ENCODE data around the gene SNX8.

The SNX8 gene

DNA sequence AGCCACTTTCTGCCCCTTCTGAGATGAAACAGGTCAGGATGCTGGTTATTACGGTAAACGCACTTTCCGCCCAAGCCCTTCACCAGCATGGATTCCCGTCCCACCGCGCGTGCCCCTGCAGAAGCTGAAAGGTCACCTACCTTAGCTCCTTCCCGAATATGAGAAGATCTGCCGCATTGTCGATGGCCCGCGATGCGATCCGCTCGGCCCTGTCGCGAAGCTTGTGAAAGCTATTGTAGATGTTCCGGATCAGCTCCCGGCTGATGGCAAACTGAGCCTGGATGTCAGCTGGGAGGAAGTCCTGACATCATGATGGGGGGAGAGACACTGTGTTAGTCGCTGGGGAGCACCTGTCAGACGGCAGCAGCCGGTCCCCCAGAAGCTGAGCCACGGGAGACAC is 50.1 kb downstream of the SNX8 start:
- Histone ChIP-seq H4K20me1 (ENCODE audit: control insufficient read depth, insufficient read depth, low read depth, low read length) (no peaks in the 10 kb centered on the region), H3F3A (ENCODE audit: control insufficient read depth, insufficient read depth) (no peaks in the 10 kb centered on the region; the same call in 1 of the 2 replicates), H3K27me3 (ENCODE audit: control insufficient read depth, low read length) (no peaks in the 10 kb centered on the region), H3K9me2 (replicated peaks; ENCODE audit: control insufficient read depth, low read length) (no peaks in the 10 kb centered on the region), H3K27ac (ENCODE audit: low read depth, low read length) (no peak overlapping the region), H3K4me3 (ENCODE audit: low read length) (no peak overlapping the region), H3K4me1 (ENCODE audit: control insufficient read depth, low read length) (peaks cover 34% of the 10 kb centered on the region), H3K79me2 (ENCODE audit: control insufficient read depth, low read length) (no peaks in the 10 kb centered on the region), H3K9me3 (ENCODE audit: control insufficient read depth, insufficient read depth, low read length) (no peaks in the 10 kb centered on the region), H3K36me3 (ENCODE audit: control insufficient read depth, low read length) (peaks cover 15% of the 10 kb centered on the region), H3K4me2 (ENCODE audit: low read length) (no peak overlapping the region)
- TF ChIP-seq, protein P1, sequence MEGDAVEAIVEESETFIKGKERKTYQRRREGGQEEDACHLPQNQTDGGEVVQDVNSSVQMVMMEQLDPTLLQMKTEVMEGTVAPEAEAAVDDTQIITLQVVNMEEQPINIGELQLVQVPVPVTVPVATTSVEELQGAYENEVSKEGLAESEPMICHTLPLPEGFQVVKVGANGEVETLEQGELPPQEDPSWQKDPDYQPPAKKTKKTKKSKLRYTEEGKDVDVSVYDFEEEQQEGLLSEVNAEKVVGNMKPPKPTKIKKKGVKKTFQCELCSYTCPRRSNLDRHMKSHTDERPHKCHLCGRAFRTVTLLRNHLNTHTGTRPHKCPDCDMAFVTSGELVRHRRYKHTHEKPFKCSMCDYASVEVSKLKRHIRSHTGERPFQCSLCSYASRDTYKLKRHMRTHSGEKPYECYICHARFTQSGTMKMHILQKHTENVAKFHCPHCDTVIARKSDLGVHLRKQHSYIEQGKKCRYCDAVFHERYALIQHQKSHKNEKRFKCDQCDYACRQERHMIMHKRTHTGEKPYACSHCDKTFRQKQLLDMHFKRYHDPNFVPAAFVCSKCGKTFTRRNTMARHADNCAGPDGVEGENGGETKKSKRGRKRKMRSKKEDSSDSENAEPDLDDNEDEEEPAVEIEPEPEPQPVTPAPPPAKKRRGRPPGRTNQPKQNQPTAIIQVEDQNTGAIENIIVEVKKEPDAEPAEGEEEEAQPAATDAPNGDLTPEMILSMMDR (IDR thresholded peaks at IDR 0.05; ENCODE audit: low read depth, low read length, poor library complexity, severe bottlenecking): no peak
- no peak for TF ChIP-seq EZH2phosphoT487 (IDR thresholded peaks at IDR 0.05; ENCODE audit: borderline replicate concordance, low read length)

DNA sequence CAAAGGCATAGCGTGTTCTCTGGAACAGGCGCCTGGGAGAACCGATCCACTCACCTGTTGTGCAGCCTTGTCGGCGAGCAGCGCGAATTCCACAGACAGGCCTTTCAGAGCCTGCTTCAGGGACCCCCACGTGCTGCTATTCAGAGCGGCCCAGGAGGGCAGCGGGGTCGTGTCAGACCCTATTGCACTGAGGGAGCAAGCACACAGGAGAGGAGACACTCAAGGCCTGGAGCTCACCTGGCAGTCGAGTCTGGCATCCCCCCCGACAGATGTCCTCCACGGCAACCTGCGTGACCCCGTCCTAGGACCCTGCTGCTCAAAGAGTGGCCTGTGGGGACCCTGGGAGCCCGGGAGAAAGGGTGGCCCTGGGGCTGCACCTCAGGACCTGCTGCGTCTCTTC is 51.1 kb downstream of the SNX8 start:
- H3K27ac ChIP-seq (ENCODE audit: low read depth, low read length): no peak overlapping the region
- peaks cover 15% of the 10 kb centered on the region for H3K36me3 ChIP-seq (ENCODE audit: control insufficient read depth, low read length)
- no peaks in the 10 kb centered on the region for H3K27me3 ChIP-seq (ENCODE audit: control insufficient read depth, low read length)
- peaks cover 3% of the 10 kb centered on the region; the same call in 1 of the 2 replicates for H4K20me1 ChIP-seq (ENCODE audit: control insufficient read depth, insufficient read depth, low read depth, low read length)
- H3K4me3 ChIP-seq (ENCODE audit: low read length): no peak overlapping the region
- H3K9me2 ChIP-seq (replicated peaks; ENCODE audit: control insufficient read depth, low read length): no peaks in the 10 kb centered on the region
- TF ChIP-seq EZH2phosphoT487 (IDR thresholded peaks at IDR 0.05; ENCODE audit: borderline replicate concordance, low read length): no peak
- TF ChIP-seq, protein P1 (IDR thresholded peaks at IDR 0.05; ENCODE audit: low read depth, low read length, poor library complexity, severe bottlenecking): no peak
- peaks cover 44% of the 10 kb centered on the region for H3K4me1 ChIP-seq (ENCODE audit: control insufficient read depth, low read length)
- H3K9me3 ChIP-seq (ENCODE audit: control insufficient read depth, insufficient read depth, low read length): no peaks in the 10 kb centered on the region
- no peak overlapping the region for H3K4me2 ChIP-seq (ENCODE audit: low read length)
- no peaks in the 10 kb centered on the region for H3K79me2 ChIP-seq (ENCODE audit: control insufficient read depth, low read length)
- no peaks in the 10 kb centered on the region; the same call in 1 of the 2 replicates for H3F3A ChIP-seq (ENCODE audit: control insufficient read depth, insufficient read depth)

DNA sequence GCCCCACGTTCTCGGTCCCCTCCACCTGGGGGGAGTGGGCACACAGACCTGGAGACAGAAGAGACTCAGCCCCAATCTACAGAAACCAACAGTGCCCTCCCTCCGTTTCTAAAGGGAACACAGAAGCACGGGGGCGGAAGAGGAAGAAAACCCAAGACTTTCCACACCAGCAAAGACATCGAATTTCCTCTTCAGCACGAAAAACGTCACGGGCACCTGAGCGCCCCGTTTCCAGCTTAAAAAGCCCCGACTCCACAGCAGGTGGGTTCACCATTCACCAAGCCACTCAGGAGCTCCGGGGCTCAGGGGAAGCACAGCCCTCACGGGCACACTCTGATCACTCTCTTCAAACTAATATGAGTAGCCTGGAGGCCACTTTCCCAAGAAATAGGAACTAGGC is 52.6 kb downstream of the SNX8 start:
- Histone ChIP-seq H3K27me3 (ENCODE audit: control insufficient read depth, low read length) (no peaks in the 10 kb centered on the region), H3K36me3 (ENCODE audit: control insufficient read depth, low read length) (peaks cover 23% of the 10 kb centered on the region), H3K4me2 (ENCODE audit: low read length) (peak overlapping the region; percentile 66), H4K20me1 (ENCODE audit: control insufficient read depth, insufficient read depth, low read depth, low read length) (peaks cover 4% of the 10 kb centered on the region; the same call in 1 of the 2 replicates), H3F3A (ENCODE audit: control insufficient read depth, insufficient read depth) (no peaks in the 10 kb centered on the region; the same call in 1 of the 2 replicates), H3K4me1 (ENCODE audit: control insufficient read depth, low read length) (peaks cover 45% of the 10 kb centered on the region), H3K9me2 (replicated peaks; ENCODE audit: control insufficient read depth, low read length) (no peaks in the 10 kb centered on the region), H3K4me3 (ENCODE audit: low read length) (peak overlapping the region; percentile 49), H3K9me3 (ENCODE audit: control insufficient read depth, insufficient read depth, low read length) (no peaks in the 10 kb centered on the region), H3K79me2 (ENCODE audit: control insufficient read depth, low read length) (no peaks in the 10 kb centered on the region), H3K27ac (ENCODE audit: low read depth, low read length) (peak overlapping the region; percentile 59)
- TF ChIP-seq EZH2phosphoT487 (IDR thresholded peaks at IDR 0.05; ENCODE audit: borderline replicate concordance, low read length): no peak
- TF ChIP-seq, protein P1 (IDR thresholded peaks at IDR 0.05; ENCODE audit: low read depth, low read length, poor library complexity, severe bottlenecking): peak; percentile 22
